ENCODE data around the gene HIF3A. TPM values are rescaled to one million over a fixed set of nuclear protein-coding genes. Genes with fewer than 3 reads are reported as not detected.

HIF3A gene
- total and polyA plus RNA-seq, 2 of the 8 experiments (the other 6 are each of a cell fraction or from before 2014, with no cell fraction given), result 38.6 to 38.8 TPM

GRCh38 chr19:46270521-46271256 is 26.2 kb upstream of the HIF3A start (continued):
- peak; percentile 24 for TF ChIP-seq CHD7 (IDR thresholded peaks at IDR 0.05; ENCODE audit: insufficient replicate concordance, low read length)

Data from H1 (cell line).